Tibial nerve (tissue), 3 donors: ENCODE measurements around the gene NDEL1.

Experiments
- POLR2A ChIP-seq, 2 donors: fragments of 450-650 bp; IDR thresholded peaks; one replicate each; pipeline ENCODE4 v1.6.1; 2017; ENCODE audit warnings: antibody characterized with exemption in 2 of 2, mild to moderate bottlenecking in 2 of 2, moderate library complexity in 2 of 2
- TF ChIP-seq, protein P1 (sequence below), 5 experiments: fragments of 200-600 bp in 3 of 5; fragments of 450-650 bp in 2 of 5; sonication (generic) in 3 of 5; IDR thresholded peaks; one replicate each; pipeline ENCODE4 v1.5.1; 2016 to 2019; ENCODE audit warnings: antibody characterized with exemption in 5 of 5, mild to moderate bottlenecking in 3 of 5, moderate library complexity in 2 of 5

DNA sequence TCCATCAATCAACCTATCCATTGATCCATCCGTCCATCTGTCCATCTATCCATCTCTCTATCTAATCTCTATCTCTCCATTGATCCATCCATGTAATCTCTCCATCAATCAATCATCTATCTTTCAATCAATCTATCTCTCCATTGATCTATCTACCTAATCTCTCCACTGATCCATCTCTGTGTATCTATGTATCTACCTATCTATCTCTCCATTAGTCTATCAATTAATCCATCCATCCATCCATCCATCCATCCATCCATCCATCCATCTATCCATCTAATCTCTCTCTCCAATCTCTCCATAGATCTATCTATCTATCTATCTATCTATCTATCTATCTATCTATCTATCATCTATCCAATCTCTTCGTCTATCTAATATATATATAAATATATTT lies 34.6 kb upstream of the NDEL1 start:
- no peak for TF ChIP-seq POLR2A (IDR thresholded peaks at IDR 0.05)
- TF ChIP-seq, protein P1, sequence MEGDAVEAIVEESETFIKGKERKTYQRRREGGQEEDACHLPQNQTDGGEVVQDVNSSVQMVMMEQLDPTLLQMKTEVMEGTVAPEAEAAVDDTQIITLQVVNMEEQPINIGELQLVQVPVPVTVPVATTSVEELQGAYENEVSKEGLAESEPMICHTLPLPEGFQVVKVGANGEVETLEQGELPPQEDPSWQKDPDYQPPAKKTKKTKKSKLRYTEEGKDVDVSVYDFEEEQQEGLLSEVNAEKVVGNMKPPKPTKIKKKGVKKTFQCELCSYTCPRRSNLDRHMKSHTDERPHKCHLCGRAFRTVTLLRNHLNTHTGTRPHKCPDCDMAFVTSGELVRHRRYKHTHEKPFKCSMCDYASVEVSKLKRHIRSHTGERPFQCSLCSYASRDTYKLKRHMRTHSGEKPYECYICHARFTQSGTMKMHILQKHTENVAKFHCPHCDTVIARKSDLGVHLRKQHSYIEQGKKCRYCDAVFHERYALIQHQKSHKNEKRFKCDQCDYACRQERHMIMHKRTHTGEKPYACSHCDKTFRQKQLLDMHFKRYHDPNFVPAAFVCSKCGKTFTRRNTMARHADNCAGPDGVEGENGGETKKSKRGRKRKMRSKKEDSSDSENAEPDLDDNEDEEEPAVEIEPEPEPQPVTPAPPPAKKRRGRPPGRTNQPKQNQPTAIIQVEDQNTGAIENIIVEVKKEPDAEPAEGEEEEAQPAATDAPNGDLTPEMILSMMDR (IDR thresholded peaks at IDR 0.05), result no peak
